ENCODE measurements around the gene ATRNL1.
"Not testable (repeated sequence)": the region's sequence is repeated elsewhere in the genome, so short reads cannot be mapped to it uniquely, and the experiment has no call there.

Gene ATRNL1

DNA sequence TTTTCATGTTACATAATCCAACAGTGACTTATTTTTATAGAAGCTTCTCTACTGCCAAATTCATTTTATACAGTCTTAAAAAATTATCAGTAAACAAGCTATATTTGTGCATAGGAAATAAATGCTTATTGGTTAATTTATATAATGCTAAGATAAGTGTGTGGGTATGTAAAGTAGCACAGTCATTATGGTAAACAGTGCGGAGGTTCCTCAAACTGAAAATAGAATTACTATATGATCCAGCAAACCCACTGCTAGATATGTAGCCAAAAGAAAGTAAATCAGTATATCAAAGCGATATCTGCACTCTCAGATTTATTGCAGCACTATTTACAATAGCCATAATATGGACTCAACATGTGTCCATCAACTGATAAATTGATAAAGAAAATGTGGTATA is 71.1 kb downstream of the ATRNL1 start:
- no peak for DNase-seq (ENCODE audit: low read depth, low spot score)
- H3K4me3 ChIP-seq (ENCODE audit: low read length) = no peak overlapping the region

- no peak for DNase-seq (ENCODE audit: low read depth, low spot score)
- H3K4me3 ChIP-seq (ENCODE audit: low read length) = no peak overlapping the region
Measured at GRCh38 chr10:115167751-115168150, 74.6 kb downstream of the ATRNL1 start.

- no peak for DNase-seq (ENCODE audit: low read depth, low spot score)
Measured at GRCh38 chr10:115171392-115171960, 78.3 kb downstream of the ATRNL1 start.

GRCh38 chr10:115173915-115174443 is 80.8 kb downstream of the ATRNL1 start:
- no peak for DNase-seq (ENCODE audit: low read depth, low spot score)

More at GRCh38 chr10:115171392-115171960, 78.3 kb downstream of the ATRNL1 start:
- H3K4me3 ChIP-seq (ENCODE audit: low read length) = no peak overlapping the region

GRCh38 chr10:115207276-115207675 is 114.1 kb downstream of the ATRNL1 start:
- DNase-seq (ENCODE audit: low read depth, low spot score) = not testable (repeated sequence)
- H3K4me3 ChIP-seq (ENCODE audit: low read length) = peak overlapping the region; percentile 1

More at GRCh38 chr10:115173915-115174443, 80.8 kb downstream of the ATRNL1 start:
- no peak overlapping the region for H3K4me3 ChIP-seq (ENCODE audit: low read length)

- H3K4me3 ChIP-seq (ENCODE audit: low read length) = no peak overlapping the region
- DNase-seq (ENCODE audit: low read depth, low spot score) = no peak
Measured at GRCh38 chr10:115209133-115209532, 116.0 kb downstream of the ATRNL1 start.

- H3K4me3 ChIP-seq (ENCODE audit: low read length) = no peak overlapping the region
- no peak for DNase-seq (ENCODE audit: low read depth, low spot score)
Measured at GRCh38 chr10:115214829-115215228, 121.7 kb downstream of the ATRNL1 start.

DNA sequence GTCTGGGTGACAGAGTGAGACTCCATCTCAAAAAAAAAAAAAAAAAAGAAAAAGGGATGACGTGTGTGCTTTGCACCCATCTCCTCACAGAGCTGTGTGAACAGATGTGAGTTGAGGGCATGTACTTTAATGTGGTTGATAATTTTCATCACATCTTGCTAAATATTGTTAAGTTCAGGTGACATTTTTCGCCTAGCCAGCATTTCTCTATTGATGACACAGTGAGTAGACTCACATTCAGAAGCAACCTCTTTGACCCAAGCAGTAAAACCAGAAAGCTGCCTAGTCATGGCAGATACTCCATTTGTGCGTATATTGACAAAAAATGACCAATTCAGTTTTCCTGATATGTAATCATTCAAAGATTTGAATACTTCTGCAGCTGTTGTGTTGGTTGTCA is 126.0 kb downstream of the ATRNL1 start:
- no peak overlapping the region for H3K4me3 ChIP-seq (ENCODE audit: low read length)
- no peak for DNase-seq (ENCODE audit: low read depth, low spot score)

DNA sequence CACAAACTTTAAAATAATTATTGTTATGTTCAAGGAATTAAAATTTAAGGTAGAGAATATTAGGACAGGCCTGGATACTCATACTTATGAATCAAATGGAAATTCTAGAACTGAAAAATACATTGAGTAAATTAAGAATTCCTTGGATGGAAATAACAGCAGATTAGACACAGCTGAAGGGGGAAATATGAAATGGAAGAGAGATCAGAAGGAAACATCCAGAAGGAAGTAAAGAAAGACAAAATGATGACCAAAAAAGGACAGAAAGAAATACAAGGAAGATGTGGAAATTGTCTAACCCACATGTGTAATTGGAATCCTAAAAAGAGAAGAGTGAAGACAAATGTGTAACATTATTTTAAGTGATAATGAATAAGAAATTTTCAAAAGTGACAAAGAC is 128.9 kb downstream of the ATRNL1 start:
- no peak for DNase-seq (ENCODE audit: low read depth, low spot score)
- no peak overlapping the region for H3K4me3 ChIP-seq (ENCODE audit: low read length)

DNA sequence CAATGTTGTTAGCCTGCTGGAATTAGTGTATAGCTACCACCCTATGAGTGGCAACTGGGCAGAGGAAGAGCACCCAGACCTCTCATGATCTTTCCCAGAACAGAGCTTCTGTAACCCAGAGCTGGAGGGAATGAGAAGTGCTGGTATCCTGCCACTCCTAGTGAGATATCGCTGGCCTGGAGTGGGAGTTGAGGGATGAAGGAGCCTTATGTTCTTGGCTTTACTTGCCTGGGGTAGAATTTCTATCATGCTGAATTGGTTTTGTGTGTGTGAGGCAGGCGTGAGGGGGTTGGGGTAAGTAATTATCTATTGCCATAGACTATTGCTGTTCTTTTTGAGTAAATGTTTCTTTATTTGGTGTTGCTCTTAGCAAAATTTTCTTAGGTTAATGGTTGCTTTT is 146.6 kb downstream of the ATRNL1 start:
- no peak overlapping the region for H3K4me3 ChIP-seq (ENCODE audit: low read length)

GRCh38 chr10:115250784-115251183 is 157.6 kb downstream of the ATRNL1 start:
- H3K4me3 ChIP-seq (ENCODE audit: low read length) = no peak overlapping the region
- no peak for DNase-seq (ENCODE audit: low read depth, low spot score)

More for the DNA sequence above, 146.6 kb downstream of the ATRNL1 start:
- DNase-seq (ENCODE audit: low read depth, low spot score) = no peak

DNA sequence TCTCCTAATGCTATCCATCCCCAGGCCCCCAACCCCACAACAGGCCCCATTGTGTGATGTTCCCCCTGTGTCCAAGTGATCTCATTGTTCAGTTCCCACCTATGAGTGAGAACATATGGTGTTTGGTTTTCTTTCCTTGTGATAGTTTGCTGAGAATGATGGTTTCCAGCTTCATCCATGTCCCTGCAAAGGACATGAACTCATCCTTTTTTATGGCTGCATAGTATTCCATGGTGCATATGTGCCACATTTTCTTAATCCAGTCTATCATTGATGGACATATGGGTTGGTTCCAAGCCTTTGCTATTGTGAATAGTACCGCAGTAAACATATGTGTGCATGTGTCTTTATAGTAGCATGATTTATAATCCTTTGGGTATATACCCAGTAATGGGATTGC is 160.6 kb downstream of the ATRNL1 start:
- not testable (repeated sequence) for H3K4me3 ChIP-seq (ENCODE audit: low read length); DNase-seq (ENCODE audit: low read depth, low spot score)

DNA sequence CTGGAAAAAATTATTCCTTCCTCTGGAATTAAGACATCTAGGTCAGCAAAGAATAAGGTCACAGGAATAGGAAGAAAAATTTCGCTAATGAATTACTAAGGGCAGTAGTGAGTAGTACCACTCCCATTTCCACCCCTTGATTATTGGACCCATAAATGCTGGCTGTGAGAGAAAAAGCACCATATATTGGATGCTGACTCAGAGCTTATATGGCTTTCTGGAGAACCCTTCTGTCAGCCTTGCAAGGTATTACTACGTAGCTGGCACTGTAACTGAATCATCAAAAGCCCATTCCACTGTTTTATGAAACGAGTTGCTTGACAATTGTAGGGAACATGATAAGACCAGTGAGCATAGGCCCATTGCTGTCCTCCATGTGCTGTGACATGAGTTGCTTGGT is 179.3 kb downstream of the ATRNL1 start:
- no peak overlapping the region for H3K4me3 ChIP-seq (ENCODE audit: low read length)
- DNase-seq (ENCODE audit: low read depth, low spot score) = no peak

DNA sequence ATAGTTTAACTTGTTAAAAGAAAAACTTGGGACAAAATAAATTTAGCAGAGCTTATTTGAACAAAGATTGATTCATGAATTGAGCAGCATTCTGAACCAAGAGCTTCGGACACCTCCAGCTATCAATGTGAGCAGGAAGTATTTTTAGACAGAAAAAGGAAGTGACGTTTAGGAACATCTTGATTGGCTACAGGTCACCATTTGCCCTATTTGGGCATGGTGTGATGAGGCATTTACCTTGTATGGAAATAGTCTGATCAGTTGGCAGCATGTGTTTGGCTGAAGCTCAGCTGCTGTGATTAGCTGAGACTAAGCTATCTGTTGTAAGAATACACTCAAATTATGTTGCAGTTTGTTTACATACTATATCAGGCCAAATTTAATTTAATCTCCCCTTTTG is 185.1 kb downstream of the ATRNL1 start:
- DNase-seq (ENCODE audit: low read depth, low spot score) = no peak
- H3K4me3 ChIP-seq (ENCODE audit: low read length) = no peak overlapping the region

- no peak overlapping the region for H3K4me3 ChIP-seq (ENCODE audit: low read length)
Measured at GRCh38 chr10:115295213-115295805, 202.1 kb downstream of the ATRNL1 start.

DNA sequence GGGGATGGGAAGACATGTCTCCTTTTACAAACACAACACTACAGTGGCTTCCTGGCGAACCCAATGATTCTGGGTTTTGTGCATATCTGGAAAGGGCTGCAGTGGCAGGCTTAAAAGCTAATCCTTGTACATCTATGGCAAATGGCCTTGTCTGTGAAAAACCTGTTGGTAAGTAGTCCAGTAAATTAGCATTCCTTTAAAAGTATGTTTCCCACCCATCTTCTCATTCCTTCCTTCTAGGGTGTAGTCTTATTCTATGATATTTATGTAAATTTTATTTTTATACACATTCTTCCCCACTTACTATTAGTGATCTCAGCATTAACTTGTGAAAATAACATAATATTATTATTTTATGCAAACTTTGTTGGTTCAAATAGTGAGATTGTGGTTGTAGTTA is 206.9 kb downstream of the ATRNL1 start:
- no peak overlapping the region for H3K4me3 ChIP-seq (ENCODE audit: low read length)
- DNase-seq (ENCODE audit: low read depth, low spot score) = no peak

More at GRCh38 chr10:115295213-115295805, 202.1 kb downstream of the ATRNL1 start:
- DNase-seq (ENCODE audit: low read depth, low spot score) = no peak

GRCh38 chr10:115319669-115320068 is 226.5 kb downstream of the ATRNL1 start:
- H3K4me3 ChIP-seq (ENCODE audit: low read length); DNase-seq (ENCODE audit: low read depth, low spot score): not testable (repeated sequence)

GRCh38 chr10:115321360-115321759 is 228.2 kb downstream of the ATRNL1 start:
- no peak for DNase-seq (ENCODE audit: low read depth, low spot score)

GRCh38 chr10:115328331-115328730 is 235.2 kb downstream of the ATRNL1 start:
- H3K4me3 ChIP-seq (ENCODE audit: low read length) = no peak overlapping the region
- no peak for DNase-seq (ENCODE audit: low read depth, low spot score)

More at GRCh38 chr10:115321360-115321759, 228.2 kb downstream of the ATRNL1 start:
- no peak overlapping the region for H3K4me3 ChIP-seq (ENCODE audit: low read length)

- DNase-seq (ENCODE audit: low read depth, low spot score) = no peak
Measured at GRCh38 chr10:115335366-115335765, 242.2 kb downstream of the ATRNL1 start.

More at GRCh38 chr10:115335366-115335765, 242.2 kb downstream of the ATRNL1 start:
- no peak overlapping the region for H3K4me3 ChIP-seq (ENCODE audit: low read length)

All from Jurkat, Clone E6-1 (cell line).